ENCODE measurements around the gene PATL1.

Gene PATL1

DNA sequence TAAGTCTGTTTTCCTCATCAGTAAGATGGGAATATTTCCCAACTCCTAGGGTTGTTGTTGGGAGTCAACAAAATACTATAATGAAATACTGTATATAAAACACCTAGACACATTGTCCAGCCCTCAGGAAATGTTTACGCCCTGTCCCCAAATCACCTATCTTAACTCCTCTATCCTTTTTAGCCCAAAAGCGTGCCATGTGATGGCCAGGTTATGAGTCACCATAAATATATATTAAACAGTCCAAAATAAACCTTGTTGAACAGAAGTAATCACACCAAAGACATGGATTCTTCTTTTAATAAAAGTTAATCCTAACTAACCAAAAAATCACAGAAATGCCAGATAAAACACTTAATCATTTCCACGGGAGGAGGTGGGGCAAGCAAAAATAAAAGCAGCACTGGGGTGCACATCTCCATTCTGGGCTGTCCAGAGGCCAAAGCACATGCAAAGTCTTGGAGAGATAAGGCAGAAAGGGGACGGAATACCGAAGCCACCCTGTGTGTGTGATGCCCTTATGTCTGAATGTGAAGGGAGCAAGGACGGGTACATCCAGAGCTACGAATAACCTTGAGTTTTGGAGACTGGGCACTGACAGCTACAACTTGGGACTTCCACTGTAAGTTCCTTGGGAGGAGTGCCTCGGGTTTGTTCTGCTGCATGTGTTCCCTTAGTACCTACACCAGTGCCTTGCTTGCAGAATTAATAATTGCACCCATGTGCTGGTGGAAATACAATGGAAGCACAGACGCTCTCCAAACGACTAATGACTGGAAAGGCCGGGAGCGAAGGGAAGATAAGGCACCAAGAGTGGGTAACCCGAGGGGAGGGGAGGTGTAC lies 54.3 kb downstream of the PATL1 start:
- peak overlapping the region; percentile 92 for H3K4me3 ChIP-seq (ENCODE audit: insufficient read depth, low read length, poor library complexity, severe bottlenecking)
- H3F3A ChIP-seq (ENCODE audit: insufficient read depth) = no peaks in the 10 kb centered on the region
- H3K27me3 ChIP-seq (ENCODE audit: low read length) = no peaks in the 10 kb centered on the region
- H3K4me2 ChIP-seq (ENCODE audit: low read depth, low read length, poor library complexity, severe bottlenecking) = peak overlapping the region; percentile 74
- H4K20me1 ChIP-seq (ENCODE audit: low read depth, low read length) = peaks cover 14% of the 10 kb centered on the region; the same call in 1 of the 2 replicates
- peaks cover 2% of the 10 kb centered on the region for H3K36me3 ChIP-seq (ENCODE audit: low read length)
- no peaks in the 10 kb centered on the region for H3K9me2 ChIP-seq (replicated peaks; ENCODE audit: insufficient read depth, low read length)
- H3K9me3 ChIP-seq (ENCODE audit: insufficient read depth, low read length) = no peaks in the 10 kb centered on the region
- peaks cover 45% of the 10 kb centered on the region for H3K79me2 ChIP-seq (ENCODE audit: insufficient read depth, low read length)
- H2AFZ ChIP-seq (ENCODE audit: low read depth, low read length, severe bottlenecking) = no peak overlapping the region
- H3K27ac ChIP-seq (ENCODE audit: low read depth, low read length) = no peak overlapping the region; the same call in 1 of the 2 replicates
- TF ChIP-seq, protein P1, sequence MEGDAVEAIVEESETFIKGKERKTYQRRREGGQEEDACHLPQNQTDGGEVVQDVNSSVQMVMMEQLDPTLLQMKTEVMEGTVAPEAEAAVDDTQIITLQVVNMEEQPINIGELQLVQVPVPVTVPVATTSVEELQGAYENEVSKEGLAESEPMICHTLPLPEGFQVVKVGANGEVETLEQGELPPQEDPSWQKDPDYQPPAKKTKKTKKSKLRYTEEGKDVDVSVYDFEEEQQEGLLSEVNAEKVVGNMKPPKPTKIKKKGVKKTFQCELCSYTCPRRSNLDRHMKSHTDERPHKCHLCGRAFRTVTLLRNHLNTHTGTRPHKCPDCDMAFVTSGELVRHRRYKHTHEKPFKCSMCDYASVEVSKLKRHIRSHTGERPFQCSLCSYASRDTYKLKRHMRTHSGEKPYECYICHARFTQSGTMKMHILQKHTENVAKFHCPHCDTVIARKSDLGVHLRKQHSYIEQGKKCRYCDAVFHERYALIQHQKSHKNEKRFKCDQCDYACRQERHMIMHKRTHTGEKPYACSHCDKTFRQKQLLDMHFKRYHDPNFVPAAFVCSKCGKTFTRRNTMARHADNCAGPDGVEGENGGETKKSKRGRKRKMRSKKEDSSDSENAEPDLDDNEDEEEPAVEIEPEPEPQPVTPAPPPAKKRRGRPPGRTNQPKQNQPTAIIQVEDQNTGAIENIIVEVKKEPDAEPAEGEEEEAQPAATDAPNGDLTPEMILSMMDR (IDR thresholded peaks at IDR 0.05; ENCODE audit: insufficient read depth, low read length, poor library complexity, severe bottlenecking) = no peak
- no peak for TF ChIP-seq EZH2phosphoT487 (conservative IDR thresholded peaks at IDR 0.05; ENCODE audit: low read length)
- H3K9ac ChIP-seq (ENCODE audit: low read length) = peak overlapping the region; percentile 71

DNA sequence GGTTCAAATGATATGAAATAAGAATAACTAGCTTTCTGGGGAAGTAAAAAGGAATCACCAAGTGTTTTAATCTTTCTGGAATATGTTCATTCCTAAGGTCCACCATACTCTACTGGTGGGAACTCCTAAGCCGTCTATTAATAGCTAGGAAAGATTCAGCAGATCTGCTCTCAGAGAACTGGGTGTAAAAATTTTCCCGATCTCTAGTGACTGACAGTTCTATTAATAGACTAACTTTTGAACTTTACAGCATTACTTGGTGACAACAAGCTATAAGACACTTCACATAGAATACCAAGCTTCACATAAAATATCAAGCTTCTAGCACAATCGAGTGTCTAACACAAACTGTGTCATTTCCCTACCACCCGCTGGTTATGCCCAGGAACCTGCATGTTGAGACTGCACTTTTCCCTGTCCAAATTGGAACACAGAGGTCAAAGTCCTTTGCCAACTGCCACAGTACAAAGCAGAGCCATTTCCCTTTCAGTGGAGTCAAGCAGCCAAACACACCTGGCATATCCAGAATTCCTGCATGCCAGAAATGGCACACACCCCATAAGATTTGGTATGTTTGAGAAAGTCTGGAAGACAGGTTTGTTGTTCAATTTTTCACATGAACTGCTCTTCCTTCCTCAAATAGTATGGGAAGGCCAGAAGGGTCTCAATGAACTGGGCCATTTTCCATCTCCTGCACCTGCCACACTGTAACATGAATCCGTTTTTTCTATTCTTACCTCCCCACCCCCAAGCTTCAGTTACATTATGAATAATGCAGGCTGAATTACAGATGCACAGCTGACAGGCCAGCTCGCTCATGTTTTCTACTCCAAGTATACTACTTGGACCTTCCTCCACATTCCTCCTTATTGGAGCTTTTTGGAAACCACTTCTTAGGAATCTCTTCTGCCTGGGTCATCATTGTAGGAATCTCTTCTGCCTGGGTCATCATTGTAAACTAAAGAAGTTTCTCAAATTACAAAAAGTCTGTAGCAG lies 57.0 kb downstream of the PATL1 start:
- H3K27ac ChIP-seq (ENCODE audit: low read depth, low read length) = no peak overlapping the region

GRCh38 chr11:59610289-59610688 lies 58.5 kb downstream of the PATL1 start:
- Histone ChIP-seq H3K4me2 (ENCODE audit: low read depth, low read length, poor library complexity, severe bottlenecking) (no peak overlapping the region), H3K9me3 (ENCODE audit: insufficient read depth, low read length) (no peaks in the 10 kb centered on the region), H3K27me3 (ENCODE audit: low read length) (no peaks in the 10 kb centered on the region), H3F3A (ENCODE audit: insufficient read depth) (no peaks in the 10 kb centered on the region), H3K36me3 (ENCODE audit: low read length) (peaks cover 29% of the 10 kb centered on the region), H3K4me3 (ENCODE audit: insufficient read depth, low read length, poor library complexity, severe bottlenecking) (no peak overlapping the region), H3K9ac (ENCODE audit: low read length) (no peak overlapping the region), H3K79me2 (ENCODE audit: insufficient read depth, low read length) (peaks cover 49% of the 10 kb centered on the region), H3K27ac (ENCODE audit: low read depth, low read length) (no peak overlapping the region), H2AFZ (ENCODE audit: low read depth, low read length, severe bottlenecking) (no peak overlapping the region), H4K20me1 (ENCODE audit: low read depth, low read length) (peaks cover 14% of the 10 kb centered on the region; the same call in 1 of the 2 replicates), H3K9me2 (replicated peaks; ENCODE audit: insufficient read depth, low read length) (no peaks in the 10 kb centered on the region)
- TF ChIP-seq, protein P1 (IDR thresholded peaks at IDR 0.05; ENCODE audit: insufficient read depth, low read length, poor library complexity, severe bottlenecking) = no peak
- no peak for TF ChIP-seq EZH2phosphoT487 (conservative IDR thresholded peaks at IDR 0.05; ENCODE audit: low read length)

More for the DNA sequence above, 57.0 kb downstream of the PATL1 start:
- Histone ChIP-seq H3K4me3 (ENCODE audit: insufficient read depth, low read length, poor library complexity, severe bottlenecking) (no peak overlapping the region), H4K20me1 (ENCODE audit: low read depth, low read length) (peaks cover 14% of the 10 kb centered on the region; the same call in 1 of the 2 replicates), H3K36me3 (ENCODE audit: low read length) (peaks cover 20% of the 10 kb centered on the region), H3K9ac (ENCODE audit: low read length) (no peak overlapping the region), H3K27me3 (ENCODE audit: low read length) (no peaks in the 10 kb centered on the region), H3K9me3 (ENCODE audit: insufficient read depth, low read length) (no peaks in the 10 kb centered on the region), H3K79me2 (ENCODE audit: insufficient read depth, low read length) (peaks cover 49% of the 10 kb centered on the region), H3K4me2 (ENCODE audit: low read depth, low read length, poor library complexity, severe bottlenecking) (no peak overlapping the region), H2AFZ (ENCODE audit: low read depth, low read length, severe bottlenecking) (no peak overlapping the region), H3F3A (ENCODE audit: insufficient read depth) (no peaks in the 10 kb centered on the region), H3K9me2 (replicated peaks; ENCODE audit: insufficient read depth, low read length) (no peaks in the 10 kb centered on the region)
- TF ChIP-seq EZH2phosphoT487 (conservative IDR thresholded peaks at IDR 0.05; ENCODE audit: low read length) = no peak
- TF ChIP-seq, protein P1 (IDR thresholded peaks at IDR 0.05; ENCODE audit: insufficient read depth, low read length, poor library complexity, severe bottlenecking) = no peak

Data from SU-DHL-6 (cell line).